Esophagus muscularis mucosa (tissue), 4 donors: ENCODE data around the gene CAPN7. TPM values are rescaled to one million over a fixed set of nuclear protein-coding genes. Genes with fewer than 3 reads are reported as not detected.

ENCODE experiments used
- DNase-seq: peaks from one replicate; pipeline ENCODE4 v3.0.0-alpha.2; 2017; ENCODE audit errors: extremely low spot score
- H3K27ac ChIP-seq, 4 donors: fragments of 200-600 bp; sonication (generic); replicated peaks in 1 of 4; 1 replicate in 3 of 4; 2 replicates in 1 of 4; pipeline ENCODE4 v1.5.1; 2016 to 2019; ENCODE audit warnings: mild to moderate bottlenecking in 1 of 4
- H3K27me3 ChIP-seq, 4 donors: fragments of 200-600 bp; sonication (generic); one replicate each; pipeline versions ENCODE4 v1.5.1 to v1.6.0; 2016 to 2019
- H3K36me3 ChIP-seq, 4 donors: fragments of 200-600 bp; sonication (generic); one replicate each; pipeline ENCODE4 v1.5.1; 2016 to 2019
- H3K4me1 ChIP-seq, 4 donors: fragments of 200-600 bp; sonication (generic); one replicate each; pipeline ENCODE4 v1.5.1; 2016 to 2019
- H3K4me3 ChIP-seq, 4 donors: fragments of 200-600 bp; sonication (generic); 1 replicate in 2 of 4; 2 replicates in 2 of 4; pipeline ENCODE4 v1.5.1; 2016 to 2019; ENCODE audit warnings: mild to moderate bottlenecking in 4 of 4, moderate library complexity in 1 of 4
- H3K9me3 ChIP-seq, 4 donors: fragments of 200-600 bp; sonication (generic); 1 replicate in 3 of 4; 2 replicates in 1 of 4; pipeline ENCODE4 v1.5.1; 2016 to 2019
- EP300 ChIP-seq: sonication (generic); formaldehyde crosslinking; IDR thresholded peaks from one replicate; pipeline ENCODE4 v1.6.1; 2017; ENCODE audit warnings: antibody characterized with exemption
- POLR2A ChIP-seq: fragments of 450-650 bp; IDR thresholded peaks from one replicate; pipeline ENCODE4 v1.6.1; 2017; ENCODE audit warnings: antibody characterized with exemption, moderate library complexity, mild to moderate bottlenecking, low read depth
- POLR2AphosphoS5 ChIP-seq, 2 donors: sonication (generic); formaldehyde crosslinking; IDR thresholded peaks; one replicate each; pipeline ENCODE4 v1.6.1; 2017; ENCODE audit warnings: antibody characterized with exemption in 2 of 2
- WGBS: methylation state at CpG from one replicate; pipeline ENCODE4 v1.1.5; 2018; 5-methylcytosine and 5-hydroxymethylcytosine counted together
- intact Hi-C: fragments of 100-400 bp; cut with DNase I; formaldehyde crosslinking; loops from one replicate; pipeline ENCODE4 v1.15.1; 2023
- total RNA-seq, 4 donors: library from RNA; depleted of rRNA; stranded (reverse); fragments of >200 nt; gene quantifications; one replicate each; pipeline versions ENCODE4 v1.1.0 to v1.2.1, GENCODE V29; 2016
- TF ChIP-seq, protein P1 (sequence below), 3 experiments: fragments of 200-600 bp in 2 of 3; fragments of 450-650 bp in 1 of 3; sonication (generic) in 2 of 3; IDR thresholded peaks; one replicate each; pipeline ENCODE4 v1.5.1; 2017 to 2019; ENCODE audit warnings: antibody characterized with exemption in 3 of 3, mild to moderate bottlenecking in 2 of 3, moderate library complexity in 1 of 3

CAPN7 gene
- total RNA-seq, 4 donors from 2014 or later = 33.0 to 52.0 (median 43.3) TPM

DNA sequence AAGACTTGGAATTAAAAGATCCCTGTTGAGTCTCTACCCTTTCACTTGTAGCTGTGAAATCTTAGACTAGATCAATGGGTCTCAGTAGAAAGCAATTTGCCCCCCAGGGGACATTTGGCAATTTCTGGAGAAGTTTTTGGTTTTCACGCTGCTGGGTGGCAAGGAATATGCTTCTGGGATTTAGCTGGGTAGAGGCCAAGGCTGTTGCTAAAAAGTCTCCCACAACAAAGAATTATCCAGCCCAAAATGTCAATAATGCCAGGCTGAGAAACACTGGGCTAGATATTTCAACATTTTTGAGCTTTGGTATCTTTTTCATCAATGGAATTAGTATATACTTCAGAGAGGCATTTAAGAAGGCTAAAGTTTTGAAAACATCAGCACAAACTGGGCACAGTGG is 8.7 kb downstream of the CAPN7 start:
- intact Hi-C loops = no loop called here
- no peaks in the 10 kb centered on the region for H3K9me3 ChIP-seq
- H3K36me3 ChIP-seq = peaks cover 44 to 76% (median 60%) of the 10 kb centered on the region in 4 donors
- TF ChIP-seq POLR2AphosphoS5 (IDR thresholded peaks at IDR 0.05) (no peak), EP300 (no peak), POLR2A (no peak)
- TF ChIP-seq, protein P1, sequence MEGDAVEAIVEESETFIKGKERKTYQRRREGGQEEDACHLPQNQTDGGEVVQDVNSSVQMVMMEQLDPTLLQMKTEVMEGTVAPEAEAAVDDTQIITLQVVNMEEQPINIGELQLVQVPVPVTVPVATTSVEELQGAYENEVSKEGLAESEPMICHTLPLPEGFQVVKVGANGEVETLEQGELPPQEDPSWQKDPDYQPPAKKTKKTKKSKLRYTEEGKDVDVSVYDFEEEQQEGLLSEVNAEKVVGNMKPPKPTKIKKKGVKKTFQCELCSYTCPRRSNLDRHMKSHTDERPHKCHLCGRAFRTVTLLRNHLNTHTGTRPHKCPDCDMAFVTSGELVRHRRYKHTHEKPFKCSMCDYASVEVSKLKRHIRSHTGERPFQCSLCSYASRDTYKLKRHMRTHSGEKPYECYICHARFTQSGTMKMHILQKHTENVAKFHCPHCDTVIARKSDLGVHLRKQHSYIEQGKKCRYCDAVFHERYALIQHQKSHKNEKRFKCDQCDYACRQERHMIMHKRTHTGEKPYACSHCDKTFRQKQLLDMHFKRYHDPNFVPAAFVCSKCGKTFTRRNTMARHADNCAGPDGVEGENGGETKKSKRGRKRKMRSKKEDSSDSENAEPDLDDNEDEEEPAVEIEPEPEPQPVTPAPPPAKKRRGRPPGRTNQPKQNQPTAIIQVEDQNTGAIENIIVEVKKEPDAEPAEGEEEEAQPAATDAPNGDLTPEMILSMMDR (IDR thresholded peaks at IDR 0.05) = no peak
- H3K27ac ChIP-seq = no peak overlapping the region
- peaks cover 9 to 40% (median 39%) of the 10 kb centered on the region in 4 donors for H3K4me1 ChIP-seq
- no peak for DNase-seq
- no peak overlapping the region for H3K4me3 ChIP-seq
- WGBS = 86% methylated on average over 1 of the region's 1 CpG
- no peaks in the 10 kb centered on the region for H3K27me3 ChIP-seq

DNA sequence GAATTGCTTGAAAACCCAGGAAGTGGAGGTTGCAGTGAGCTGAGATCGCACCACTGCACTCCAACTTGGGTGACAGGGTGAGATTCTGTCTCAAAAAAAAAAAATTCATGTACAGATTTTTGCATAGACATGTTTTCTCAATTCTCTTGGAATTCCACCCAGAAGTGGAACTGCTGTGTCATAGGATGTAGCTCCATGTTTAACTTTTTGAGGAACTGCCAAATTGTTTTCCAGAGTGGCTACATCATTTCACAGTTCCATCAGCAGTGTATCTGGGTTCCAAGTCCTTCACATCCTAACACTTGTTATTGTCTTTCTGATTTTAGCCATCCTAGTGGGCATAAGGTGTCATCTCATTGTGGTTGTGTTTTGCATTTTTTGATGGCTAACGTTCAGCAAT is 9.9 kb downstream of the CAPN7 start:
- intact Hi-C loops = no loop called here
- no peak for DNase-seq
- Histone ChIP-seq H3K36me3 (peaks cover 55 to 83% (median 70%) of the 10 kb centered on the region in 4 donors), H3K4me3 (no peak overlapping the region), H3K9me3 (no peaks in the 10 kb centered on the region), H3K27ac (no peak overlapping the region), H3K27me3 (no peaks in the 10 kb centered on the region), H3K4me1 (peaks cover 5 to 28% (median 27%) of the 10 kb centered on the region in 4 donors)
- TF ChIP-seq EP300 (no peak), POLR2A (no peak), POLR2AphosphoS5 (IDR thresholded peaks at IDR 0.05) (no peak)
- TF ChIP-seq, protein P1 (IDR thresholded peaks at IDR 0.05) = no peak
- 80% methylated on average over 2 of the region's 2 CpGs for WGBS

DNA sequence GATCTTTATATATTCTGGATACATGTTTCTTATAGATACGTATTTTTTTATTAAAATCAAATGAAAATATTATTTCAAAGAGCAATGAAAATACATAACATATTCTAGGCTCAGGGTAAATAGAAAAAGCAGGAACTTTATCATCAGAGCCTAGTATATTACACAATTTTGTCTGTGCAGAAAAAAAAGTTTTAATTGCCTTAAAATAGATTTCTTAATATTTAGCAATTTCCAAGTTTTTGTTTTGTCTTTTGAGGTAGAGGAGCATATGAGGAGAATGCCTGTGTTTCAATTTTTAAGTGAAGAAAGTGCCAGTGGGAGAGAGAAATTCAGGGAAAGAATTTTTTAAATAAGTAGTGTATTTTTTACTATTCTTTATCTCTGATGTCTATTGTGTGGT is 10.5 kb downstream of the CAPN7 start:
- peaks cover 60 to 83% (median 74%) of the 10 kb centered on the region in 4 donors for H3K36me3 ChIP-seq
- TF ChIP-seq, protein P1 (IDR thresholded peaks at IDR 0.05) = no peak
- TF ChIP-seq POLR2AphosphoS5 (IDR thresholded peaks at IDR 0.05) (no peak), POLR2A (no peak), EP300 (no peak)
- no peak for DNase-seq
- peaks cover 5 to 26% (median 22%) of the 10 kb centered on the region in 4 donors for H3K4me1 ChIP-seq
- WGBS = 93% methylated on average over 1 of the region's 1 CpG
- no peaks in the 10 kb centered on the region for H3K27me3 ChIP-seq
- H3K27ac ChIP-seq = no peak overlapping the region
- no peaks in the 10 kb centered on the region for H3K9me3 ChIP-seq
- no peak overlapping the region for H3K4me3 ChIP-seq
- intact Hi-C loops = no loop called here

DNA sequence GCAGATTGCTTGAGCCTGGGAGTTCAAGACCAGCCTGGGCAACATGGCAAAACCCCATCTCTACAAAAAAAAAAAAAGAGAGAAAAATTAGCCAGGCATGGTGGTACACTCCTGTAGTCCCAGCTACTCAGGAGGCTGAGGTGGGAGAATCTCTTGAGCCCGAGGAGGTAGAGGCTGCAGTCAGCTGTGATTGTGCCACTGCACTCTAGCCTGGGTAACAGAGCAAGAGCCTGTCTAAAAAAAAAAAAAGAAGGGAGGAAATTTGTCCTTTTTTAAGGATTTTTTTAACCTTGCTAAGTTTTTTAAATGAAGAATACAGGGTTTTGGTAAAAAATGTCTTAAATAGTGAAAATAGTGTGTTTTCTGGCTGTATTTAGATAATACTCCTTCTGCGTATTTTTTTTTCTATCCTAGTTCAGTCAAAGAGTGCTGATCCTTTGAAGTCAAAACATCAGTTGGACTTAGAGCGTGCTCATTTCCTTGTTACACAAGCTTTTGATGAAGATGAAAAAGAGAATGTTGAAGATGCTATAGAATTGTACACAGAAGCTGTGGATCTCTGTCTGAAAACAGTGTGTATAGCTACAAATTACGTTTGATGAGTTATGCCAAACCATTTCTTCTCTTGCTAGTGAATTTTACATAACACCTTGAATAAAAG is 11.1 kb downstream of the CAPN7 start:
- Histone ChIP-seq H3K9me3 (no peaks in the 10 kb centered on the region), H3K4me3 (no peak overlapping the region), H3K27ac (no peak overlapping the region), H3K27me3 (no peaks in the 10 kb centered on the region), H3K4me1 (peaks cover 5 to 24% (median 20%) of the 10 kb centered on the region in 4 donors), H3K36me3 (peaks cover 64 to 83% (median 76%) of the 10 kb centered on the region in 4 donors)
- DNase-seq = no peak
- intact Hi-C loops = no loop called here
- 87% methylated on average over 4 of the region's 4 CpGs for WGBS
- TF ChIP-seq POLR2AphosphoS5 (IDR thresholded peaks at IDR 0.05) (no peak), EP300 (no peak), POLR2A (no peak)
- TF ChIP-seq, protein P1 (IDR thresholded peaks at IDR 0.05) = no peak
